ENCODE measurements around the gene COL10A1.
"Not testable (repeated sequence)": the region's sequence is repeated elsewhere in the genome, so short reads cannot be mapped to it uniquely, and the experiment has no call there.

Gene COL10A1

DNA sequence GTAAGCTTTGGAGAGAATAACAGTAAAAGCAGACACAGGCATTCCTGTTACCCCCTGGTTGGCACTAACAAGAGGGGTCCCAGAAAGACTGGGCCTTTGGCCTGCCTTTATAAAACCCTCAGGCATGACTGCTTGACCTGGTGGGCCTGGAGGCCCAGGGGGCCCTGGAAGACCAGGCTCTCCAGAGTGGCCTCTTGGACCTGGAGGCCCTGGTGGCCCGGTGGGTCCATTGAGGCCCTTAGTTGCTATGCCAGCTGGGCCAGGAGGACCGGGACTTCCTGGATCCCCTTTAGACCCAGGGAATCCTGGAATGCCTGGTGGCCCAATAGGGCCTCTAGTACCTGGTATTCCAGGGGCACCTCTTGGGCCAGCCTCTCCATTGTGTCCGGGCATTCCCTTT is 5.5 kb downstream of the COL10A1 start:
- no peak for DNase-seq (ENCODE audit: low read depth, low spot score)

DNA sequence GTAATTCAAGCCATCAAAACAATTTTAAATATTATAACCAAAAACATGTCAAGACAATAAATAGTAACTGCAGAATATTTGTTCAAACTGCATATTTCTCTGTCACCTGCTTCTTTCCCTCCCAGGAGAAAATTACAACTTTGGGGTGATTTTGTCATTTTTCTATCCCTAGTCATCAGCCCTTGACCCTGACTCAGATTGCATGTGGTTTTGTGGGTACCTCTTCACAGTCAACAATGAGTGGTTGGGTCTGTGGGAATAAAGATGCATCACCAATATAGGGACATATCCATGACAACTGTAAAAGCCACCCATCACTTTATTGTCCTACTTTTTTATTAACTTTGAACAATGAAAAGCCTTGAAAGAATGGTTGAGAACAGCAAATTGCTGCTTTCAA is 7.3 kb downstream of the COL10A1 start:
- no peak for DNase-seq (ENCODE audit: low read depth, low spot score)

- DNase-seq (ENCODE audit: low read depth, low spot score) = no peak
Observed at GRCh38 chr6:116115781-116116180, 10.2 kb downstream of the COL10A1 start.

GRCh38 chr6:116113386-116113785 is 12.5 kb downstream of the COL10A1 start:
- no peak for DNase-seq (ENCODE audit: low read depth, low spot score)

GRCh38 chr6:116111552-116112528 is 14.1 kb downstream of the COL10A1 start:
- DNase-seq (ENCODE audit: low read depth, low spot score) = no peak

DNA sequence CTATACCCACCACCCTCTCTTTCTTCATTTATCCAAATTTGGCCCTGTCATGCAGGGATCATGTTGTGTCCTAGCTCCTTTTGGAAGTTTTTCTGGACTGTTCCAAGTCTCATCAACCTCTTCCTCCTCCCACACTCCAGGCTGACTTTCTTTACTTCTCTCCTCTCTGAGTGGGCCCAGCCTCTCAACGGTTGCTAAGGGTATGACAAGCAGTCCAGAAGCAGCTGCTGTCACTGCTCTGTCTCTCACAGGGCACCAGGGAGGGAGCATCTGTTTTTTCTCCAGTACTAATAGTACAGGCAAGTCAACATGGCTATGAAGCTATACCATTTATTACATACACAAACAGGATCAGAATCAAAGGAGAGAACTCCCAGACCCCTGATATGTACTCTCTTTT is 17.1 kb downstream of the COL10A1 start:
- no peak for DNase-seq (ENCODE audit: low read depth, low spot score)

DNA sequence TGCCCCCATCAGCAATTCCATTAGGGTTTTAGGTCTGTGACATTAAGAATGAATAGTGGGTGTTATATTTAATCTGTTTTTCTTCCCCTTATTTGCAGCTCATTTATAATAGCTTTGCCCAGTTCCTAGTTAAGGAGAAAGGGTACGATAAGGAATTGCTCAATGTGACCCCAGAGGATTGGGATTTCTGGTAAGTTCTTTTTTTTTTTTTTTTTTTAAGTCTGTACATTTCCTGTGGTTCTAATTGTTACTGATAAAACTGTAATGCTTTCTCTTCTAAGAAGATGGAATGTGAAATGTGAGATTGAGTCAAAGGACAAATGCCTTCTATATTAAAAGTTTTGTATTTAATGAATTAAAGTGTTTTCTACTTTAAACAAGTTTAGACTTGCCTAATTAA is 19.8 kb downstream of the COL10A1 start:
- no peak for DNase-seq (ENCODE audit: low read depth, low spot score)

GRCh38 chr6:116105247-116105646 is 20.7 kb downstream of the COL10A1 start:
- no peak for DNase-seq (ENCODE audit: low read depth, low spot score)

- no peak for DNase-seq (ENCODE audit: low read depth, low spot score)
Observed at GRCh38 chr6:116104636-116105035, 21.3 kb downstream of the COL10A1 start.

GRCh38 chr6:116102873-116103272 is 23.1 kb downstream of the COL10A1 start:
- no peak for DNase-seq (ENCODE audit: low read depth, low spot score)

- DNase-seq (ENCODE audit: low read depth, low spot score) = no peak
Observed at GRCh38 chr6:116101790-116102189, 24.1 kb downstream of the COL10A1 start.

DNA sequence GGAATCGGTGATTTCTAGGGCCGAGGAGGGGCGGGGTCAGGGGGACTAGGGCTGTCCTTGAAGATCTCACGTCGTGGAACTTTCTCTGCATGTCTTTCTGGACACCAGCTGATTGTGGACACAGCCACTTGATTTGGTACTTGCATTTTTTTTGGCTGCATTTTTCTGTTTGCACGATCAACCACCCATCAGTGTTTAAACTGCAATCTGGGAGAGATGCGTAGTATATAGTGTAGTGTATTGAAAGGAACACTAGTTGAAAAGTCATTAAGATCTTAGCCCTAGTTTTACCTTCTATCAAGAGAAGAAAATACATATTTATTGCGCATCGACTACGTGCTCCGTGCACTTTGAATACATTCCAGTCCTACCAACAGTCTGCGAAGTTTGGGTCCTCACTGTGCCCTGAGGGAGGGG is 24.6 kb downstream of the COL10A1 start:
- DNase-seq (ENCODE audit: low read depth, low spot score) = no peak

GRCh38 chr6:116100419-116101301 is 25.3 kb downstream of the COL10A1 start, which contains the start of gene NT5DC1:
TSS of gene NT5DC1 (plus strand) at chr6:116100853. CDS start at chr6:116100931, 78 bp downstream.
- DNase-seq (ENCODE audit: low read depth, low spot score) = no peak

- no peak for DNase-seq (ENCODE audit: low read depth, low spot score)
Observed at GRCh38 chr6:116099036-116099435, 26.9 kb downstream of the COL10A1 start.

GRCh38 chr6:116096979-116097816 is 28.7 kb downstream of the COL10A1 start:
- no peak for DNase-seq (ENCODE audit: low read depth, low spot score)

DNA sequence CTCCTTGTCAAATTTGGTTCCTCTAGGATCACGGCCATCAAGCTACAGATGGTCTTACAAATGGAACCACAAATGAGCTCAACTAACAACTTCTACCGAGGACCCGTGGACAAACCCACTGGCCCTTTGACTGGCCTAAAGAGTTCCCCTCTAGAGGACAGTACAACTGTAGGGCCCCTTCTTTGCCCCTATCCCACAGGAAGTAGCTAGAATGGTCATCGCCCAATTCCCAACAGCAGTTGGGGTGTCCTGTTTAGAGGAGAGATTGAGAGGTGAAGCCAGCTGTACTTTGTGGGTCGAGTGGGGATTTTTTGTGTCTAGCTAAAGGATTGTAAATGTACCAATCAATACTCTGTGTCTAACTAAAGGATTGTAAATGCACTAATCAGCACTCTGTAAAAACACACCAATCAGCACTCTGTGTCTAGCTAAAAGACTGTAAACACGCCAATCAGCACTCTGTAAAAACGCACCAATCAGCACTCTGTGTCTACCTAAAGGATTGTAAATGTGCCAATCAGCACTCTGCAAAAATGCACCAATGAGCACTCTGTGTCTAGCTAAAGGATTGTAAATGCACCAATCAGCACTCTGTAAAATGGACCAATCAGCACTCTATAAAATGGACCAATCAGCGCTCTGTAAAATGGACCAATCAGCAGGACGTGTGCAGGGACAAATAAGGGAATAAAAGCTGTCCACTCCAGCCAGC is 29.7 kb downstream of the COL10A1 start:
- not testable (repeated sequence) for DNase-seq (ENCODE audit: low read depth, low spot score)

DNA sequence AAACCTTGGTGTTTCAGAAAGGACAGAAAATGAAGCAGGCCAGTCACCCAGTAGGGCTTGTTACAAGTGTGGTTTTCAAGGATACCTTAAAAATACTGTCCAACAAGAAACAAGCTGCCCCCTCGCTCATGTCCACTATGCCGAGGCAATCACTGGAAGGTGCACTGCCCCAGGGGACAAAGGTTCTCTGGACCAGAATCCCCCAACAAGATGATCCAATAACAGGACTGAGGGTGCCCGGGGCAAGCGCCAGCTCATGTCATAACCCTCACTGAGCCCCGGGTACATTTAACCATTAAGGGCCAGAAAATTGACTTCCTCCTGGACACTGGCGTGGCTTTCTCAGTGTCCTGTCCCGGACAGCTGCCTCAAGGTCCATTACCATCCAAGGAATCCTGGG is 31.9 kb downstream of the COL10A1 start:
- no peak for DNase-seq (ENCODE audit: low read depth, low spot score)

DNA sequence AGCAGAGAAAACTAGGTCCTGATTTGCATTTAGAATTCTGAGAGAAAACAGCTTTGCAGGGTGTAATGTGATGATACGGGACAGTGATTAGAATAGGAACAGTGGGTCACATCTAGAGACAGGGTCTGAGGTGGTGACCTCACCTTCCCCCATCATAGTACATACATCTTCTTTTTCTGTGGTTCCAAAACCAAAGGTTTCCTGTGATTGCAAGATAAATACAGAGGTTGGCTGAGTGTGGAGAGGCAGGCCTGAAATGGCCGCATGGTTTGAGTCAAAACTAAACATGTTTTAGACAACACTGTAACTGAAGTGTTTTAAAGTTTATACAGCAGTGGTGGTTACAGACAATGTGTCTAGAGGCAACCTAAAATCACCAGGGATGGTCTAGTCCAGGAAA is 35.7 kb downstream of the COL10A1 start:
- no peak for DNase-seq (ENCODE audit: low read depth, low spot score)

- no peak for DNase-seq (ENCODE audit: low read depth, low spot score)
Observed at GRCh38 chr6:116088946-116089345, 37.0 kb downstream of the COL10A1 start.

GRCh38 chr6:116087437-116088027 is 38.4 kb downstream of the COL10A1 start:
- no peak for DNase-seq (ENCODE audit: low read depth, low spot score)
